Body of pancreas (tissue), 4 donors: ENCODE measurements around the gene REG4.

ENCODE experiments used
- POLR2A ChIP-seq, 3 donors: fragments of 450-650 bp; IDR thresholded peaks; one replicate each; pipeline ENCODE4 v1.6.1; 2016; ENCODE audit warnings: antibody characterized with exemption in 3 of 3, mild to moderate bottlenecking in 2 of 3
- TF ChIP-seq, protein P1 (sequence below), 7 experiments: fragments of 450-650 bp in 4 of 7; fragments of 200-600 bp in 3 of 7; sonication (generic) in 3 of 7; IDR thresholded peaks; one replicate each; pipeline ENCODE4 v1.5.1; 2016 to 2019; ENCODE audit warnings: antibody characterized with exemption in 7 of 7

DNA sequence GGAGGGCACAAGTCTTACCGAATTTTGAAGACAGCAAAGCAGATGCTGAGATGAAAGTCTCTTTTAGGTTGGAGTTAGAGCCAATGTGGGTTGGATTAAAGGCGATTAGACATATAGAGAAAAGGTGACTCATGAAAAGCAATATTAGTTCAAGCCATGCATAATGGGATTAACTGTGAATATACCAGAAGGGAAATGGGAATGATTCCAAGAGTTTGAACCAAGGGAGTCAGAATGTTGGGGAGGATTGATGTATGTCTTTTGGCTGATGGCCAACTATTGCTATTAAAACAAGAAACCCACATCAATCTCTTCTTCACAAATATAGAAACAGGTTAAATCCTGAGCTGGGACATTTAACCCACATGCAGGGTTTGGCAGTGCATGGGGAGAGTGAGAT lies 43.8 kb downstream of the REG4 start:
- TF ChIP-seq POLR2A (IDR thresholded peaks at IDR 0.05): no peak
- TF ChIP-seq, protein P1, sequence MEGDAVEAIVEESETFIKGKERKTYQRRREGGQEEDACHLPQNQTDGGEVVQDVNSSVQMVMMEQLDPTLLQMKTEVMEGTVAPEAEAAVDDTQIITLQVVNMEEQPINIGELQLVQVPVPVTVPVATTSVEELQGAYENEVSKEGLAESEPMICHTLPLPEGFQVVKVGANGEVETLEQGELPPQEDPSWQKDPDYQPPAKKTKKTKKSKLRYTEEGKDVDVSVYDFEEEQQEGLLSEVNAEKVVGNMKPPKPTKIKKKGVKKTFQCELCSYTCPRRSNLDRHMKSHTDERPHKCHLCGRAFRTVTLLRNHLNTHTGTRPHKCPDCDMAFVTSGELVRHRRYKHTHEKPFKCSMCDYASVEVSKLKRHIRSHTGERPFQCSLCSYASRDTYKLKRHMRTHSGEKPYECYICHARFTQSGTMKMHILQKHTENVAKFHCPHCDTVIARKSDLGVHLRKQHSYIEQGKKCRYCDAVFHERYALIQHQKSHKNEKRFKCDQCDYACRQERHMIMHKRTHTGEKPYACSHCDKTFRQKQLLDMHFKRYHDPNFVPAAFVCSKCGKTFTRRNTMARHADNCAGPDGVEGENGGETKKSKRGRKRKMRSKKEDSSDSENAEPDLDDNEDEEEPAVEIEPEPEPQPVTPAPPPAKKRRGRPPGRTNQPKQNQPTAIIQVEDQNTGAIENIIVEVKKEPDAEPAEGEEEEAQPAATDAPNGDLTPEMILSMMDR (IDR thresholded peaks at IDR 0.05): no peak
